Skin of body (tissue), 2 donors: ENCODE measurements around the gene KDM4C. TPM values are rescaled to one million over a fixed set of nuclear protein-coding genes. Genes with fewer than 3 reads are reported as not detected.
"Not testable (repeated sequence)": the region's sequence is repeated elsewhere in the genome, so short reads cannot be mapped to it uniquely, and the experiment has no call there.

Experiments used
- DNase-seq: peaks from one replicate; lab custom pipeline; 2025; lab: John Stamatoyannopoulos, UW
- total RNA-seq: library from RNA; depleted of rRNA; stranded (reverse); fragments of >200 nt; gene quantifications from one replicate; pipeline ENCODE4 v1.2.3, GENCODE V29; 2014

Gene KDM4C
- total RNA-seq, 1 donor from 2014 or later = 45.8 TPM

DNA sequence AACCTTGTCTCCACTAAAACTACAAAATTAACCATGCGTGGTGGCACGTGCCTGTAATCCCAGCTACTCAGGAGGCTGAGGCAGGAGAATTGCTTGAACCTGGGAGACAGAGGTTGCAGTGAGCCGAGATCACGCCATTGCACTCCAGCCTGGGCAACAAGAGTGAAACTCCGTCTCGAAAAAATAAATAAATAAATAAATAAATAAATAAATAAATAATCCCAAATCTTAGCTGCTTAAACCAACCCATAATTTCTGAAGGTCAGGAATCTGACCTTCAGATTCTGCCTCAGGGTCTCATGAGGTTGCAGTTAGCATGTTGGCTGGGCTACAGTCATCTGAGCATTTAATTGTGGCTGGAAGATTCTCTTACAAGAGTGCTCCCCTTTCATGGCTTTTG lies 48.5 kb downstream of the KDM4C start:
- not testable (repeated sequence) for DNase-seq

DNA sequence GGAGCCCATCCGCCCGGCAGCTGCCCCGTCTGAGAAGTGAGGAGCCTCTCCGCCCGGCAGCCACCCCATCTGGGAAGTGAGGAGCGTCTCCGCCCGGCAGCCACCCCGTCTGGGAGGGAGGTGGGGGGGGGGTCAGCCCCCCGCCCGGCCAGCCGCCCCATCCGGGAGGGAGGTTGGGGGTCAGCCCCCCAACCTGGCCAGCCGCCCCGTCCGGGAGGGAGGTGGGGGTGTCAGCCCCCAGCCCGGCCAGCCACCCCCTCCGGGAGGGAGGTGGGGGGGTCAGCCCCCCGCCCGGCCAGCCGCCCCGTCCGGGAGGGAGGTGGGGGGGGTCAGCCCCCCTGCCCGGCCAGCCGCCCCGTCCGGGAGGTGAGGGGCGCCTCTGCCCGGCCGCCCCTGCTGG lies 49.9 kb downstream of the KDM4C start:
- DNase-seq = not testable (repeated sequence)

DNA sequence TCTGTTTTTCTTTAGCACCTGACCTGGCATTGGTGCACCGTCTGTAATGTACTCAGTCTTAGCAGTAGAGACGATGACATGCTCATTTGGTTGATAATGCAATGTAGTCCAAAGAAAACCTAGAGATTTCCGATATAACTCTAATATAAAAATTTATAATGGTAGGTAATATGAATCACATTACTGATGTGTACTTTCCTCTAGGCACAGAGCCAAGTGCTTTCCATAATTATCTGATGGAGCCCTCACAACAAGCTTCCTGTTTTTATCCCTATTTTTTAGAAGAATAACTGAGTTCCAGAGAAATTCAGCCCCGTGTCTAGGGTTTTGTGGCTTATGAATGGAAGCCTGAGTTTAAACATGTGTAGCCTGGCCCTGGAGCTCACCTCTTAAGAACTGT lies 53.7 kb downstream of the KDM4C start:
- DNase-seq = no peak

DNA sequence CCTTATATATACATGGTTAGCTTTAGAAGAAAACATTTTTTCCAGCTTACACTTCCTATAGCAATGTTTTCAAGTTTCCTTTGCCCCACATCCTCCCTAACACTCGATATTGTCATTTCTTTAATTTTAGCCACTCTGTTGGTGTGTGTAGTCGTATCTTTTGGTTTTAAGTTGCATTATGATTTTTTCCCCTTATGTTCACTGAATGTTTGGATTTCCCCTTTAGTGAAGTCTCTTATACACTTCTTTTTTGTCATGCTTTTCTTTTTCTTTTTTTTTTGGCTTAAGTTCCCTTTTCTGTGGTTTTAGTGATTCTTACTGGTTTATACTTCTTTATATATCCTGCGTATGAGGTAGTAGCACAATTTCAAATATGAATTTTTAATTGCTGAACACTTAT lies 58.8 kb downstream of the KDM4C start:
- DNase-seq = no peak

DNA sequence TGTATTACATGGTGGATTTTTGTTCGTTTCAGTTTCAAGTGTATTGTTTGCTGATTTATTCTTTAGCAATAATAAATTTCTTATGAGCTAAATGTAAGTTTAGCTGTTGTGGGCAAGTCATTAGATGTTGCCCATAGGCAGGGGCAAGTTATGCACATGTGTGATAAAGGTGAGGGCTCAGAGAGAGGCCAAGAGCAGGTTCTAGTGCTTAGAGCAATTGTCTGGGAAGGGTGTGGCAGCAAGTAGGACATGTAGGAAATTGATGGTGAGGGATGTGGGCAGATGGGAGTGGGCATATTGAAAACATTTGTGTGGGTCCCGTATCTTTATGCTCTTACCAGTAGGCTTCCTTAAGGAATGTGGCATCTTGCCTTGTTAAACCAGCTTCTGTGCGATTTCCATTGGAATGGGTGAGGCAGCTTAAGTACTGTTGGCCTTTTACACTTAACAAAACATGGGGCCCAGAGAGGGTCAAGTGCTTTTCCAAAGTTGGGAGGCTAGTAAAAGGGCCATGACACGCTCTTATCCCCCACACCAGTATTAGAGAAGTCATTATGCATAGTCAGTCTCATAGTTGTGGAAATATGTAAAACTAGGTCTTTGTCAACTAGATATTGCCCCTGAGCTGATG lies 60.6 kb downstream of the KDM4C start:
- DNase-seq = no peak

DNA sequence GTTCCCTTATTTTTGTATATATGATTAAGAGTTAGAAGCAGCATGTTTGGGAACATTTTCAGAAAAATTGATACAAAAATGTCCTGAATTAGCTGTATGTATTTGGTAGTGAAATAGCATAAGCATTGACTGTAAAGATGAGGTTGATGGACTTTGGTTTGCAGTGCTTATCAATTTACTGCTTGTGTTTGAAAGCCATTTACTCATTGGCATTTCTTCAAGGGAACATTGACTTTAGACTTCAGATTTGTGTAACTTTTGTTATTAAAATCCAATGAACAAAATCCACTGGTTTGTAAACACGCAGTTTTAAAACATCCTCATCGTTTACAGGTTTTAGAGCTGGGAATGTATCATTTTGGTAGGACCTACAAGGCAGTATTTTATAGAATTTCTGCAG lies 61.3 kb downstream of the KDM4C start:
- DNase-seq = no peak

DNA sequence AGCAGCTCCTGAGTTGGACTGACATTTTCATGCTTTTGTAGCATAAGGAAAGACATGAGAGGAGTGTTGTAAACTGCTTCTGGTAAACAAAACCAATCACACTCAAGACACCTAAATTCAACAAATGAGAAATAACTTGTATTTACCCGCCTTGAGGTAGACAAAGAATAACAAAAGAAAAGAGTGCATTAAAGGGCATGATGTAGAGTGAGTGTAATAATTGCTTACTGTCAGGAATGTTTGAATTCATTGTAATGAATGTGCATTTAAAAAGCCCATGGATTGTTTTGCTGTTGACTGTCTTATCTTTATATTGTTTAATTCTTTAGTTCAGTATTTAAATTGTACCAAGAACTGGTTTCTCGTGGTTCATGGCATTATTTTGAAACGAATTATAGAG lies 61.8 kb downstream of the KDM4C start:
- no peak for DNase-seq

DNA sequence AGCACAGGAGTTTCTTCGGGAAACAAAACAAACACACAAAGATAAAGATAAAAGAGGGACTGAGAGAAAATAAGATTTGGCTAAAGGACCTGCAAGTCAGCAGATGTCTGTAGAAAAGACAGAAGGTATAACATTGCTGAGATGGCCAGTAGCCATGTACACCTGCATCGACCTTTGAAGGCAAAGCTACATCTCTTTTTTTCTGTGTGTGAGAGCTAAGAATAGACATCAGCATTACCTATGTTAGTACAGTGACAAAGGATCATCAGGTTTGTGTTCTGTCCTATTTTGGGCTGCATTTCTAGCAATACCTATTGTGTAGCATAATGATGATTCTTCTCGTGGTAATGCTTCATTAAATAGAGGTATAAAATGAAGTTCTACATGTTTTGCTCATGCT lies 64.9 kb downstream of the KDM4C start:
- no peak for DNase-seq

DNA sequence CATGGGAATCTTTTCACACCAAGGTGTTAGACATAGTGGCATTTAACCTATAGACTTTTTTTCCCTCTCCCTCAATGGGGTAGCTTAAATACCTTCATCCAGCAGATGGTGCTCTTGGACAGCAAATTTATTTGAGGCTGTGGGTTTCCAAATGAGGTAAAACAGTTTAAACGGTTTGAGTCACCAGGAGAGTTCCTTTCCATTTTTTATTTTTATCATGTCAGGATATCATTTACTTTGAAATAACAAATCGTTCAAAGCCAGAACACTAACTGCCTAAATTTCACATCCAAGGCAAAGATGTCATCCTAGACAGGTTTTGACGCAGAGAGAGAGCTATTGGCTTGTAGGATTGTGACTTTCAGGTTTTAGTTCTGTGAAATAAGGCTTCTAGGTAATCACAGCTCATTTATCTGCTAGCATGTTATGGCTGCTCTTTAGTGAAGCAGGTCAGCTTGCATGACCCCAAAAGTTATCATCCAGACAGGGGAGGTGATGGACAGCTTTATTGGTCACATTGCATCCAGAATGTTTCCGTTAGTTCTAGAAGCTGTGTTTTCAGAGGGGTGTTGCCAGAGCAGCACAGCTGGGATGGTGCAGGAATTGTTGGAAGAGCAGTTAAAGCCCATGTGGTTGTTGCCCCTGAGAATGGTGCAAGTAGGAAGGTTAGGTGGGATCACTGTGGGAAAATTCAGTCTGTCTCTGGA lies 69.8 kb downstream of the KDM4C start:
- DNase-seq = no peak

DNA sequence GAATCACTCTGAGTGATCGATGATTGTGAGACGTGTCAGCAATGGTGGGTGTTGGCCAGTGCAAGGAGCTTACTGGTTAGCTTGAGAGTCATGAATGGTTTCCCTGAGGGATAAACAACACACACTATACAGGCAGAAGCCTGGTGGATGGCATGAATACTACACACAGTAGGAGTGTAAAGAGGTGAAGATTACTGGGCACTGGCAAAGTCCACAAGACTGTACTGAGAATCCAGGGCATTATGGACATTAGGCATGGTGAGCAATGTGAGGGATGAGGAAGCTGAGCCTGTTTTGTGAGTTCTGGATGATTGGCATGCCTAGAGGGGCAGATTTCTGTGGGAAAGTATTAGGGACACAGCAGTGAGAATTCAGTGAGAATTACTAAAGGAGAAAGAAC lies 71.3 kb downstream of the KDM4C start:
- no peak for DNase-seq

DNA sequence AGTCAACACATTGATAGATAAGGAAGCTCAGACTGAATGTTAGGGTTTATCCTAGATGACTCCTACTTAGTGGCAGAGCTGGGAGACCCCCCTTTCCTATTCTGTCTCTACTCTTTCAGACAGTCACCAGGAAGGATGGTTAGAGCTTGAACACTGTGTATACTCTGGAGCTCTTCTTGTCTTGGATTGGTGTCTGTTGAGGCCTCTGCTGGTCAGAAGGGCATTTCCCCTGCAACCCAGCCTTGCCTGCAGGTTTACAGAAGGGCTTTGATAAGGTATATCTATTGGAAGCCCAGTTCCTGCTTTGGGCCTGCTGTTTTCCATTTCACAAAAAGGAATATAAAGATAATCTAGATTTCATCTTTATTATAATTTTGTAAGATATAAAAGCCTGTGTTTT lies 71.8 kb downstream of the KDM4C start:
- DNase-seq = no peak

DNA sequence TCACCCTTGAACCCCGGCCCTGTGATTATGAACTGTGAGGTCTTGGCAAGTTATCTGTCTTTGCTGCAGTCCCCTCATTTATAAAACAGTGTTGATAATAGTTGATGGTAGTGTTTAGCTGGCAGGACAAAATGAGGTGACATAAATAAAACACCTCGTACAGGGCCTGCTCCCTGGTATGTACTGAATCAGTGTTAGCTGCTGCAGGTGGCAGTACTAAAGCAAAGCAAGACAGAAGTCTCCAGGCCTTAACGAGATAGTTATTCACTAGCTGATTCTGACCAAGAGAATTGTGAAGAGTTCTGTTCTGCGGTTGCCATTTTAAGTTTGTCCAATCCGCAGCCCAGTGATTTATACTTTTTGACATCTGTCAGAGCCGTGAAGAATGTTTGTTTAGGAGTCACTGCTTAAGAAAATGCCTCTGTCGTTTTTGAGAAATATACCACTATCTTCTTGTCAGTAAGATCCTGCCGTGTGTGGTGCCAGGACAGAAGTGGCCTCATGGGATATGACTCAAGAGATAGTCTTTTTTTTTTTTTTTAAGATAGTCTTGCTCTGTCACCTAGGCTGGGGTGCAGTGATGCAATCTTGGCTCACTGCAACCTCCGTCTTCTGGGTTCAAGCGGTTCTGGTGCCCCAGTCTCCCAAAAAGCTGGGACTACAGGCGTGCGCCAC lies 75.9 kb downstream of the KDM4C start:
- no peak for DNase-seq

DNA sequence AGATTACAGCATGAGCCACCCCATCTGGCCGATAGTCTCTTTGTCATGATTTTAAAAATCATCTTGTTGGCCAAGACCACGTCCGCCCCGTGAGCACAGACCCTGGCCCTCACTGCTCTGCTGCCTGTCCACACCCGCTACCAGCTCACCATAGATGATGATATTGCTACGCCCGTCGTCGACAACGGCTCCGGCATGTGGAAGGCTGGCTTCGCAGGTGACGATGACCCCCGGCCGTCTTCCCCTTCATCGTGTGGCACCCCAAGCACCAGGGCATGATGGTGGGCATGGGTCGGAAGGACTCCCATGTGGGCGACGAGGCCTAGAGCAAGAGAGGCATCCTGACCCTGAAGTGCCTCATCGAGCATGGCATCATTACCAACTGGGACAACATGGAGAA lies 76.5 kb downstream of the KDM4C start:
- no peak for DNase-seq

DNA sequence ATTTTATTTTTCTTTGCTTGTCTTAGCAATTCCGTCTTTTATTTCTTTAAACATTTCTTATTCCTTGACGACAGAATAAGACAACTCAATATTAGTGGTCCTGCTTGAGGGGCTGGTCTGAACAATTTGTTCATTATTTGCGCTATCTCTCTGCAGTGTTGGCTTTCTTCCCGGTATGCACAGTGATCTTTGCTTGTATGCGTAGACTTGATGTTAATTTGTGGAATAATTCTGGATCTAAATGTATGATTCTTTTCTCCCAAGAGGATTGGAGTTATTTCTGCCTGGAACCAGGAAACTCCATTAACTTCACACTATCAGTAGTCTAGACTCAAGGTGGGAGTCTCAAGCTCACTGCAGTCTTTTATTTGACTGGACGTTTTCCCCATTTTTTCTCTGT lies 80.4 kb downstream of the KDM4C start:
- DNase-seq = no peak

DNA sequence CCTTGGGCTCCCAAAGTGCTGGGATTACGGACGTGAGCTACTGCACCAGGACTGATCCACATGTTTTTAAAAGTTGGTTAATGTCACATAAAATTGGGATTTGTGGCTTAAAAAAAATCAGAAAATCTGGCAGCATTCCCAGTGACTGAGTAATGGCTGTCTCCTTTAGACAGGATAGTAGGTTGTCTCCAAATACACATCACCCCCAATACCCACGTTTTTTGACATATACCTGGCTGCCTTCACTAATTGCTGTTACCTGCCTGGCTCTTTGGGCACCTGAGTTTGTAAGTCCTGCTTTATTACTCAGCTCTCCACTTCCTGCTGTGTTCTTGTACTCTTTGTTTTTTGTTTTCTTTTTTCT lies 84.8 kb downstream of the KDM4C start:
- no peak for DNase-seq

DNA sequence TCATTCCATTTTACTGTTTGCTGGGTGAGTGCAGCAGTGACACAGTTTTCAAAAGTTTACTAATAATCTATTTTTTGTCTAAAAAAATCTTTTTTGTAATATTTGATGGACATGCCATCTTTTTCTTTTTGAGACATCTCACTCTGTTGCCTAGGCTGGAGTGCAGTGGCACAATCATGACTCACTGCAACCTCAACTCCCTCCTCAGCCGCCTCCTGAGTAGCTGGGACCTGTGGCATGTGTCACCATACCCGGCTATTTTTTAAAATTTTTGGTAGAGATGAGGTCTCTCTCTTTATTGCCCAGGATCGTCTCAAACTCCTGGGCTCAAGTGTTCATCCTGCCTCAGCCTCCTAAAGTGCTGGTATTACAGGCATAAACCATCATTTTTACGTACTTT lies 86.0 kb downstream of the KDM4C start:
- DNase-seq = no peak

DNA sequence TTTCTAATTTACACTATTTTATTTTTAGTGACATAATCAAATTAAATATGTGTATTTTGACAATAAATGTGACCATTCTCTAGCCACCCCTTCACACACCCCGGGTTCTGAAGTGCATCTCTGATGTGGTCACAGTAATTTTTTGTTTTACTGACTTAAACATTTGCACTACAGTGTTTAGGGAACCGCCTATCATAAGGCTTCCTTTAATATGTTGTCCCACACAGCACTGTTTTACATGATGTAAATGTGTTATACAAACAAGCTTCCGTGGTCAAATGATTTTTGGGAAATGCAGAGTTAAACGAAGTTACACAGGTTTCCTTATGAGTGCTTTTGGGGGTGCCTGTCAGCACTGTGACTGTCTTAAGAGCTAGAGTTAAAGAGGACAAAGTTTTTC lies 86.5 kb downstream of the KDM4C start:
- DNase-seq = no peak

DNA sequence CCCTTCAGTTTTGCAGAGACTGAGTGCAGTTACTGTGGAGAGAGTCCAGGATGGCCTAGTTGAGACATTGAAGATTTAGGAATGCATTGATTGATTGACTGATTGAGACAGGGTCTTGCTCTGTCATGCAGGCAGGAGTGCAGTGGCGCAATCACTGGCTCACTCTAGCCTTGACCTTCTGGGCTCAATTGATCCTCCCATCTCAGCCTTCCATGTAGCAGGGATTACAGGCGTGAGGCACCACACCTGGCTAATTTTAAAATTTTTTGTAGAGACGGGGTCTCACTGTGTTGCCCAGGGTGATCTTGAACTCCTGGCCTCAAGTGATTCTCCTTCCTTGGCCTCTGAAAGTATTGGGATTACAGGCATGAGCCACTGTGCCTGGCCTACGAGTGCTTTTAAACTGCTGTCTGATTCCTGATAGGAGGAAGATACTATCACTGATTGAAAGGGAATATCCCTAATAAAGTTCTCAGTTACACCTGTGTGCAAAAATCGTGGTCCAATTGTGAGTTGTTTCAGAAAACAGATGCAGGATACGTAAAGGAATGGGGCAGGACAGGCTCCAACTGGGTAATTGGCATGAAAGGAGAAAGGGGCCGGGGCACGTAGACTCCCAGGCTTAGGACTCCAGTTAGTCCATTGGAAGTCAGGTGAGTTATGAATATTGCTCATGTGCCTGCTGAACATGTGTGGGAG lies 87.5 kb downstream of the KDM4C start:
- no peak for DNase-seq

DNA sequence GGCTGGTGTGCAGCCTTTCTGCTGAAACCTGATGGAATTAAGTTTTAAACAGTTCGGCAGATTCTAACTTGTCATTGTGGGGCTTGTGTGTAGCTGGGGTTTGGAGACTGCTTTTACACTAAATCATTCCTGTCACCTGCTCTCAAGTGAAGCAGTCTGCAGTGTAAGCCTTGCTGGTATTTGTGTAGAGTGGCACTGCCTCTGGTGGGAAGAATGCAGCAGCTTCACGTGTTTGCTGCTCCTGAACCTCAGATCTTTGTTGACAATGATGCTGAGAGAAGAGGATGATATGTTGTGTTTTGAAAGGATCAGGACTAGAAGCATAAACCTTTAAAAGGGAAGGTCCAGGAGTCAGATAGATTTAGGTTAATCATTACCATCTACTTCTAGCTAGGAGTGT lies 88.1 kb downstream of the KDM4C start:
- no peak for DNase-seq

DNA sequence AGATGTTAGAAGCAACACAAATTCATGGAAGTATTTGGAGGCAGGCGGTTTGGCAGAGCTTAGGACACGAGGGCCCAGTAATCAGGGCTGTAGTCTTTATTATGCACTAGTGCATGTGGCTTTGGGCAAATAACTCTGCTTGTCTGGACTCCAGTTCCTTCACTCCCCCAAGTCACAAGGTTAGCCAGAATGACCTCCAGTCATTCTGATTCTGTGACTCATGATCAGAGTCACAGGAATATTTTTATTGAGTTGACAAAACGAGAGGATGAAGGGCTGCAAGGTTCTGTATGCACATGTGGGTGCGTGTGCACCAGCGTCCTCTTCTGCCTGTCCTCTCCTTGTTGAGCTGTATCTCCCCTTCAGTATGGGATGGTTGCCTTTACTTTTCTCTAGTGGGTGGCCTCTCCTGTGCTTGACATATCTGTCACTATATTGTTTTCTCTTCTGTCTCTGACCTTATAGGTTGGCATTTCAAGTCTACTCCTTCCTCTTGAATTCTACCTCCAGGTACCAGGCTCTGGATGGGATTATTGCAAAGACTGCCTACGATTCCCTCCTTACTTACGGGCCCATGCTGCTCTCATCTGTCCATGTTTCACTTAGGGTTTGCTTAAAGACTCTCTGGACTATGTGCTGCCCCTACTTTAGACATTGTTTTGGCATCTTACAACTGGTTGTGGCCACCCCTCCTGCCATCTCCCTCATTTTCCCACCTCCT lies 94.6 kb downstream of the KDM4C start:
- no peak for DNase-seq

DNA sequence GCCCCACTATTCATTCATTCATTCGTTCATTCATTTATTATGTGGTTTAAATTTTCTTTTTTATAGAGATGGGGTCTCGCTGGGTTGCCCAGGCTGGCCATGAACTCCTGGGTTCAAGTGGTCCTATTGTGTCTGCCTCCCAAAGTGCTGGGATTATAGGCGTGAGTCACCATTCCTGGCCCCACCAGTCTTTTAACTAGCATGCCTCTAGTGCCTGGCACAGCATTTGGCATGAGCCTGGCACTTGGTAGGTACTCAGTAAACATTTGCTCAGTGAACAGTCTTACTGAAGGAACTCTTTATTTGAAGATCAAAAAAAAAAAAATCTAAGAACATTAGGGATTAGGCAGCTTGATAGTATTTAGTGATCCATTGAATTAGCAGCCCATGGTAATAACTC lies 98.1 kb downstream of the KDM4C start:
- DNase-seq = no peak

DNA sequence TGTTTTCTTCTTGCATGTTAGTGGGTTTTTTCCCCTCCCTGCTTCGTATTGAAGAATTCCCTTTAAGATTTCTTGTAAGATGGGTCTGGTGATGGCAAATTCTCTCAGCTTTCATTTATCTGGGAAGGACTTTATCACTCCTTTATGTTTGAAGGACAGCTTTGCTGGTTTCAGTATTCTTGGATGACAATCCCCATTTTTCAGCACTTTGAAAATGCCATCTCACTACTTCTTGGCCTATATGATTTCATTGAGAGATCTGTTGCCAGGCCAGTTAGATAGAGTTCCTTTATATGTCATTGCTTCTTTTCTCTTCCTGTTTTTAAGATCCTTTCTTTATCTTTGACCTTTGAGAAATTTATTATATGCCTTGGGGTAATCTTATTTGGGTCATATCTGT lies 106.3 kb downstream of the KDM4C start:
- no peak for DNase-seq
